ENCODE results near the gene SEMA4B. TPM values are rescaled to one million over a fixed set of nuclear protein-coding genes. Genes with fewer than 3 reads are reported as not detected.

SEMA4B gene
- total and polyA plus RNA-seq, 2 experiments from 2014 or later: 16.7 to 48.2 TPM

- Mint-ChIP-seq H3K4me3 (peak within 1 kb of the TSS; percentile 98), H3K27me3 (ENCODE audit: insufficient read depth, low read depth, poor library complexity) (peaks cover 14% of the 10 kb centered on the region), H3K9me3 (no peaks in the 10 kb centered on the region), H3K4me1 (peaks cover 27% of the 10 kb centered on the region), H3K27ac (peak within 1 kb of the TSS; percentile 99), H3K36me3 (ENCODE audit: low read depth) (peaks cover 39% of the 10 kb centered on the region)
- peak within 1 kb of the TSS; percentile 93 for H2AFZ ChIP-seq
- peaks cover 50% of the 10 kb centered on the region for H3K79me2 ChIP-seq (replicated peaks; ENCODE audit: insufficient read depth)
- H4K20me1 ChIP-seq (replicated peaks; ENCODE audit: insufficient read depth): peaks cover 31% of the 10 kb centered on the region
- peak within 1 kb of the TSS; percentile 96 for H3K27ac ChIP-seq (ENCODE audit: low read depth)
- H3K4me3 ChIP-seq: peak within 1 kb of the TSS; percentile 76
- TF ChIP-seq EZH2phosphoT487 (IDR thresholded peaks at IDR 0.05; ENCODE audit: unreplicated experiment) (no peak), EZH2 (IDR thresholded peaks at IDR 0.05; ENCODE audit: low read depth, unreplicated experiment) (no peak), JUNB (IDR thresholded peaks at IDR 0.05; ENCODE audit: unreplicated experiment) (no peak), ETS1 (IDR thresholded peaks at IDR 0.05) (peak; percentile 61), ZNF114 (CRISPR knock-in tag; IDR thresholded peaks at IDR 0.05) (no peak), POLR2AphosphoS5 (IDR thresholded peaks at IDR 0.05; ENCODE audit: low read depth) (peak; percentile 98), ZNF331 (CRISPR knock-in tag; IDR thresholded peaks at IDR 0.05; ENCODE audit: low read depth) (no peak), CREB1 (CRISPR knock-in tag; IDR thresholded peaks at IDR 0.05; ENCODE audit: low read depth) (peak; percentile 2; the same call in 1 of the 2 replicates), ZNF462 (CRISPR knock-in tag; IDR thresholded peaks at IDR 0.05) (no peak)
- no peaks in the 10 kb centered on the region for H3K27me3 ChIP-seq (ENCODE audit: insufficient read depth)
- H3K9me2 ChIP-seq (ENCODE audit: insufficient read depth): no peaks in the 10 kb centered on the region
- H3K4me1 ChIP-seq (ENCODE audit: insufficient read depth): peaks cover 20% of the 10 kb centered on the region
- H3F3A ChIP-seq (replicated peaks; ENCODE audit: low read depth): peaks cover 13% of the 10 kb centered on the region; the same call in 1 of the 2 replicates
- H3K4me2 ChIP-seq: peak within 1 kb of the TSS; percentile 89
- DNase-seq (ENCODE audit: low spot score): peak; percentile 95
- peak; percentile 91 for ATAC-seq
- H3K36me3 ChIP-seq (ENCODE audit: insufficient read depth): peaks cover 14% of the 10 kb centered on the region; the same call in 1 of the 2 replicates
Observed at GRCh38 chr15:90265271-90266060, 64.3 kb downstream of the SEMA4B start, which contains the start of gene NGRN. TSS of gene NGRN (plus strand) at chr15:90265672. CDS start at chr15:90265713, 41 bp downstream.

Data from GM23338 (cell line).